Activated gamma-delta T cell treated with anti-CD3 and anti-CD28 coated beads, Interleukin-2, amount 50 U/mL, for 16 hours (primary cell): Measurements from ENCODE around the gene LAMP1.
"Not testable (repeated sequence)": the region's sequence is repeated elsewhere in the genome, so short reads cannot be mapped to it uniquely, and the experiment has no call there.

ENCODE experiments used
- DNase-seq: peaks from one replicate; pipeline ENCODE4 v3.0.0-alpha.2; 2020; ENCODE audit warnings: low read depth

LAMP1 gene

GRCh38 chr13:113356596-113356995 is 59.6 kb downstream of the LAMP1 start:
- DNase-seq, result no peak

GRCh38 chr13:113357529-113357928 is 60.5 kb downstream of the LAMP1 start:
- DNase-seq, result no peak

- no peak for DNase-seq
These were observed 61.7 kb downstream of the LAMP1 start for GRCh38 chr13:113358653-113359190.

- DNase-seq, result no peak
These were observed 62.5 kb downstream of the LAMP1 start for GRCh38 chr13:113359571-113359970.

GRCh38 chr13:113360446-113360845 is 63.4 kb downstream of the LAMP1 start:
- no peak for DNase-seq

- no peak for DNase-seq
These were observed 64.4 kb downstream of the LAMP1 start for GRCh38 chr13:113361406-113361805.

- no peak for DNase-seq
These were observed 67.4 kb downstream of the LAMP1 start for GRCh38 chr13:113364311-113364889.

- DNase-seq, result no peak
These were observed 68.0 kb downstream of the LAMP1 start for GRCh38 chr13:113364901-113365582.

GRCh38 chr13:113365583-113365970 is 68.5 kb downstream of the LAMP1 start:
- DNase-seq, result no peak

GRCh38 chr13:113365971-113366588 is 69.0 kb downstream of the LAMP1 start:
- DNase-seq, result no peak

- DNase-seq, result no peak
These were observed 70.1 kb downstream of the LAMP1 start for GRCh38 chr13:113367020-113367560.

GRCh38 chr13:113367771-113368170 is 70.7 kb downstream of the LAMP1 start:
- no peak for DNase-seq

- not testable (repeated sequence) for DNase-seq
These were observed 71.3 kb downstream of the LAMP1 start for GRCh38 chr13:113368353-113368752.

- DNase-seq, result no peak
These were observed 72.2 kb downstream of the LAMP1 start for GRCh38 chr13:113369189-113369588.

GRCh38 chr13:113369881-113370280 is 72.8 kb downstream of the LAMP1 start:
- DNase-seq, result no peak

- DNase-seq, result no peak
These were observed 74.0 kb downstream of the LAMP1 start for GRCh38 chr13:113371061-113371460.

GRCh38 chr13:113371701-113372100 is 74.7 kb downstream of the LAMP1 start:
- DNase-seq, result not testable (repeated sequence)
